ENCODE results near the gene SHISA8.

Gene SHISA8

GRCh38 chr22:41925783-41926460, 11.0 kb upstream of the SHISA8 start:
- no peaks in the 10 kb centered on the region for H3K9me3 ChIP-seq (ENCODE audit: insufficient read depth, low read depth, low read length)
- no peak overlapping the region for H2AFZ ChIP-seq (ENCODE audit: low read length)
- H3K27me3 ChIP-seq (ENCODE audit: insufficient read depth, low read length, poor library complexity, severe bottlenecking) = no peaks in the 10 kb centered on the region
- H4K20me1 ChIP-seq (ENCODE audit: insufficient read depth, low read length, poor library complexity, severe bottlenecking) = no peaks in the 10 kb centered on the region
- no peaks in the 10 kb centered on the region for H3K9me2 ChIP-seq (replicated peaks; ENCODE audit: low read depth, low read length)
- no peaks in the 10 kb centered on the region for H3K4me1 ChIP-seq (ENCODE audit: insufficient read depth, low read length, poor library complexity, severe bottlenecking)
- no peaks in the 10 kb centered on the region for H3K36me3 ChIP-seq (ENCODE audit: insufficient read depth, low read length)
- H3K4me2 ChIP-seq (ENCODE audit: low read depth, low read length, poor library complexity, severe bottlenecking) = no peak overlapping the region
- H3K9ac ChIP-seq (ENCODE audit: low read depth, low read length, poor library complexity, severe bottlenecking) = no peak overlapping the region
- H3K4me3 ChIP-seq (ENCODE audit: low read length, poor library complexity, severe bottlenecking) = no peak overlapping the region
- no peaks in the 10 kb centered on the region for H3K79me2 ChIP-seq (ENCODE audit: insufficient read depth, low read length)
- TF ChIP-seq EZH2phosphoT487 (IDR thresholded peaks at IDR 0.05; ENCODE audit: borderline replicate concordance) = no peak
- TF ChIP-seq CTCF (conservative IDR thresholded peaks at IDR 0.05; ENCODE audit: low read length) = peak; percentile 20; the same call in 1 of the 2 replicates
- no peaks in the 10 kb centered on the region for H3F3A ChIP-seq (ENCODE audit: low read depth)

GRCh38 chr22:41923595-41924276, 8.9 kb upstream of the SHISA8 start:
- TF ChIP-seq CTCF (conservative IDR thresholded peaks at IDR 0.05; ENCODE audit: low read length) (no peak), EZH2phosphoT487 (IDR thresholded peaks at IDR 0.05; ENCODE audit: borderline replicate concordance) (no peak)
- H3K27me3 ChIP-seq (ENCODE audit: insufficient read depth, low read length, poor library complexity, severe bottlenecking) = no peaks in the 10 kb centered on the region
- no peak overlapping the region for H3K9ac ChIP-seq (ENCODE audit: low read depth, low read length, poor library complexity, severe bottlenecking)
- H3K9me3 ChIP-seq (ENCODE audit: insufficient read depth, low read depth, low read length) = no peaks in the 10 kb centered on the region
- H3F3A ChIP-seq (ENCODE audit: low read depth) = no peaks in the 10 kb centered on the region
- no peak overlapping the region for H3K4me3 ChIP-seq (ENCODE audit: low read length, poor library complexity, severe bottlenecking)
- no peaks in the 10 kb centered on the region for H4K20me1 ChIP-seq (ENCODE audit: insufficient read depth, low read length, poor library complexity, severe bottlenecking)
- H3K79me2 ChIP-seq (ENCODE audit: insufficient read depth, low read length) = no peaks in the 10 kb centered on the region
- H3K36me3 ChIP-seq (ENCODE audit: insufficient read depth, low read length) = no peaks in the 10 kb centered on the region
- H3K9me2 ChIP-seq (replicated peaks; ENCODE audit: low read depth, low read length) = no peaks in the 10 kb centered on the region
- no peak overlapping the region for H3K4me2 ChIP-seq (ENCODE audit: low read depth, low read length, poor library complexity, severe bottlenecking)
- H3K4me1 ChIP-seq (ENCODE audit: insufficient read depth, low read length, poor library complexity, severe bottlenecking) = peaks cover 8% of the 10 kb centered on the region
- no peak overlapping the region for H2AFZ ChIP-seq (ENCODE audit: low read length)

GRCh38 chr22:41922940-41923594, 8.2 kb upstream of the SHISA8 start:
- TF ChIP-seq CTCF (conservative IDR thresholded peaks at IDR 0.05; ENCODE audit: low read length) = no peak
- TF ChIP-seq EZH2phosphoT487 (IDR thresholded peaks at IDR 0.05; ENCODE audit: borderline replicate concordance) = no peak
- Histone ChIP-seq H3K79me2 (ENCODE audit: insufficient read depth, low read length) (no peaks in the 10 kb centered on the region), H3K4me2 (ENCODE audit: low read depth, low read length, poor library complexity, severe bottlenecking) (no peak overlapping the region), H3F3A (ENCODE audit: low read depth) (no peaks in the 10 kb centered on the region), H3K4me1 (ENCODE audit: insufficient read depth, low read length, poor library complexity, severe bottlenecking) (peaks cover 10% of the 10 kb centered on the region), H3K9me3 (ENCODE audit: insufficient read depth, low read depth, low read length) (no peaks in the 10 kb centered on the region), H3K36me3 (ENCODE audit: insufficient read depth, low read length) (no peaks in the 10 kb centered on the region), H4K20me1 (ENCODE audit: insufficient read depth, low read length, poor library complexity, severe bottlenecking) (no peaks in the 10 kb centered on the region), H3K9me2 (replicated peaks; ENCODE audit: low read depth, low read length) (no peaks in the 10 kb centered on the region), H2AFZ (ENCODE audit: low read length) (no peak overlapping the region), H3K27me3 (ENCODE audit: insufficient read depth, low read length, poor library complexity, severe bottlenecking) (no peaks in the 10 kb centered on the region), H3K9ac (ENCODE audit: low read depth, low read length, poor library complexity, severe bottlenecking) (no peak overlapping the region), H3K4me3 (ENCODE audit: low read length, poor library complexity, severe bottlenecking) (no peak overlapping the region)
